HG02759 (cell line): Measurements from ENCODE around the gene RYR1.
"Not testable (repeated sequence)": the region's sequence is repeated elsewhere in the genome, so short reads cannot be mapped to it uniquely, and the experiment has no call there.

ENCODE experiments used
- ATAC-seq: cut with Tn5 transposase; IDR thresholded peaks from one replicate; pipeline ENCODE4 v1.9.1; 2021; ENCODE audit warnings: mild to moderate bottlenecking, moderate library complexity; ENCODE audit not compliant: unreplicated experiment

RYR1 gene

DNA sequence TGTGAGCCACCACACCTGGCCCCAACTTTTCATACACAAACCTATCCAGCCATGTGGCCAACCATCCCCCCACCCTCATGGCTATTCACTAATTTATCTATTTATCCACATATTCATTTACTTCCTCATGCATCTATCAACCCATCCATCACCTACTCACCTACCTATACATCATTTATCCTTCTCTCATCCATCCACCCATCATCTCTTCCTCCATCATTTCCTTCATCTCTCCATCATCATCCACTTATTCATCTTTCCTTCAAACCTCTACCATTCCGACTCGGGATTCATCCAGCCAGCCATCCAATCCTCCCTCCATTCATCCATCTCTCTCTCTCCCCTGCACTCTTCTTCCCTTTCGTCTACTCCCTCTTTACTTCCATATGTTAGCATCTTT, 54.6 kb downstream of the RYR1 start:
- ATAC-seq = no peak

DNA sequence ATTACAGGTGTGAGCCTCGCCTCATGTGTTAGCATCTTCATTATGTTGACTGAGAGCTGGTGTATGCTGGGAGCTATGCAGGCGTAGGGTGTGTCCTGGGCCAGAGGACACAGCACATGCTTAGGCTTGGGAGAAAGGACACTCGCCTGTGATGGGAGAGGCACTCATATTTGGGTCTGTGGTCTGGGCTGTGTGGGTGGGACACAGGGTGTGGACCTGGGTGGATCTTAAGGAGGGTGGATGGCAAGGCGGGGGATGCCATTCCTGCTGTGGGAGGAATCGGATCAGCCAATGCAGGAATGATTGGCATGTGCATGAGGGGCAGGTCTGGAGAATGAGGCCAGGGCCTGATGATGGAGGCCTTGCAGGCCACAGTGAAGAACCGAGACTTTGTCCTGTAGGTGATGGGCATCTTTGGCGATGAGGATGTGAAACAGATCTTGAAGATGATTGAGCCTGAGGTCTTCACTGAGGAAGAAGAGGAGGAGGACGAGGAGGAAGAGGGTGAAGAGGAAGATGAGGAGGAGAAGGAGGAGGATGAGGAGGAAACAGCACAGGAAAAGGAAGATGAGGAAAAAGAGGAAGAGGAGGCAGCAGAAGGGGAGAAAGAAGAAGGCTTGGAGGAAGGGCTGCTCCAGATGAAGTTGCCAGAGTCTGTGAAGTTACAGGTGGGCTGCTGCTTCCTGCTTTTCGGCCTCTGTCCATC, 55.4 kb downstream of the RYR1 start:
- no peak for ATAC-seq

DNA sequence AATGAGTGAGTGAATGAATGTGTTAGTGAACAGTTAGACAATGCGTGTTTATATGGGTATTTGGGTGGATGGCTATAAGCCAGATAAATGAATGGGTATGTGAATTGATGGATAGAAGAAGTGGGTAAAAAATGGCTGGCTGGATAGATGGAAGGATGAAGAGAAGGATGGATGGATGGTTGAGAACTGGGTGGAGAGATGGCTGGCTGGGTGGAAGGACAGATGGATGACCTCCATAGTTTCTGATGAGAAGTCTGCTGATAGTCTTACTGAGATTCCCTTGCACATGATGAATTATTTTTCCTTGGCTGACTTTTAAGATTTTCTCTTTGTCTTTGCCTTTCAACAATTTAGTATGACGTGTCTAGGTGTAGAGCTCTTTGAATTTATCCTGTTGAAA, 57.4 kb downstream of the RYR1 start:
- ATAC-seq = no peak

DNA sequence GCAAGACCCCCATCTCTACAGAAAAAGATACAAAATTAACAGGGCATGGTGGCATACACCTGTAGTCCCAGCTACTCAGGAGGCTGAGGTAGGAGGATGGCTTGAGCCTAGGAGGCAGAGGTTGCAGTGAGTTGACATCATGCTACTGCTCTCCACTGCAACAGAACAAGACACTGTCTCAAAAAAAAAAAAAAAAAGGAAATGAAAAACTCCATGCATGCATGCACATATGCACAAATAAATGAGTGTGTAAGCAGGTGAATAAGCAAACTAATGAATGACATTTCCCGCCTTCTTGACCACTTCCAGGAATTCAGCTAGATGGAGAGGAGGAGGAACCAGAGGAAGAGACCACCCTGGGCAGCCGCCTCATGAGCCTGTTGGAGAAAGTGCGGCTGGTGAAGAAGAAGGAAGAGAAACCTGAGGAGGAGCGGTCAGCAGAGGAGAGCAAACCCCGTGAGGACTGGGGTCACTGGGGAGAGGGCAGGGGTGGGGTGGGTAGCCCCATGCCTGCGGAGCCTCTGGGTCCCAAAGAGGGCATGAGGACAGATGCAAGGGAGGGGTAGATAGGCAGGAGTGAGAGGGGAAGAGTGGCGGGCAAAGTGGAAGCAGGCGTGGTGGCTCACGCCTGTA, 58.8 kb downstream of the RYR1 start:
- no peak for ATAC-seq

DNA sequence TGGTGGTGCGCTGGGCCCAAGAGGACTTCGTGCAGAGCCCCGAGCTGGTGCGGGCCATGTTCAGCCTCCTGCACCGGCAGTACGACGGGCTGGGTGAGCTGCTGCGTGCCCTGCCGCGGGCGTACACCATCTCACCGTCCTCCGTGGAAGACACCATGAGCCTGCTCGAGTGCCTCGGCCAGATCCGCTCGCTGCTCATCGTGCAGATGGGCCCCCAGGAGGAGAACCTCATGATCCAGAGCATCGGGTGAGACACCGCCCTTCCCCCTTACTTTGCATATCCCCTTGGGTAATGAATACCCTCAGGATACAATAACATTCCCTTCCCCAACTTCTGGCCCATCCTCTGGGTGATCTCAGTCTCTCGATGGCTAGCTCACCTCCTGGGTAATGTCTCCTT, 60.9 kb downstream of the RYR1 start:
- no peak for ATAC-seq

DNA sequence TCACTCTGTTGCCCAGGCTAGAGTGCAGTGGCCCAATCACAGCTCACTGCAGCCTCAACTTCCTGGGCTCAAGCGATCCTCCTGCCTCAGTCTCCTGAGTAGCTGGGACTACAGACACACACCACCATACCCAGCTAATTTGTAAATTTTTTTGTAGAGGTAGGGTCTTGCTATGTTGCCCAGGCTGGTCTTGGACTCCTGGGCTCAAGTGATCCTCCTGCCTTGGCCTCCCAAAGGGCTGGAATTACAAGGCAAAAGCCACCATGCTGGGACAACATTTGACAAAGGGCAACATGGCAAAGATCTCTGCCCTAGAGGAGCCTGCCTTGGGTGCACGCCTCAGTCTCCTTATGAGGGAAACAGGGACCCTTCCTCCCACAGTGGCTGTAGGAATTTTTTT, 61.9 kb downstream of the RYR1 start:
- not testable (repeated sequence) for ATAC-seq

DNA sequence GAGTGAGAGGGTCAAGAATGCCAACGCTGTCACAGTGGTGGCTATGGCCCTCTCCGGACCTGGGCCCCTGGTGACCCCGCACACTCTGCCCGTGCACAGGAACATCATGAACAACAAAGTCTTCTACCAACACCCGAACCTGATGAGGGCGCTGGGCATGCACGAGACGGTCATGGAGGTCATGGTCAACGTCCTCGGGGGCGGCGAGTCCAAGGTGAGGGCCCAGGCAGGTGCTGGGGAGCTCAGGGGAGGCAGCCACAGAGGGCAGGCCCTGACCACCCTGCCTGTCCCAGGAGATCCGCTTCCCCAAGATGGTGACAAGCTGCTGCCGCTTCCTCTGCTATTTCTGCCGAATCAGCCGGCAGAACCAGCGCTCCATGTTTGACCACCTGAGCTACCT, 62.6 kb downstream of the RYR1 start:
- ATAC-seq = no peak

DNA sequence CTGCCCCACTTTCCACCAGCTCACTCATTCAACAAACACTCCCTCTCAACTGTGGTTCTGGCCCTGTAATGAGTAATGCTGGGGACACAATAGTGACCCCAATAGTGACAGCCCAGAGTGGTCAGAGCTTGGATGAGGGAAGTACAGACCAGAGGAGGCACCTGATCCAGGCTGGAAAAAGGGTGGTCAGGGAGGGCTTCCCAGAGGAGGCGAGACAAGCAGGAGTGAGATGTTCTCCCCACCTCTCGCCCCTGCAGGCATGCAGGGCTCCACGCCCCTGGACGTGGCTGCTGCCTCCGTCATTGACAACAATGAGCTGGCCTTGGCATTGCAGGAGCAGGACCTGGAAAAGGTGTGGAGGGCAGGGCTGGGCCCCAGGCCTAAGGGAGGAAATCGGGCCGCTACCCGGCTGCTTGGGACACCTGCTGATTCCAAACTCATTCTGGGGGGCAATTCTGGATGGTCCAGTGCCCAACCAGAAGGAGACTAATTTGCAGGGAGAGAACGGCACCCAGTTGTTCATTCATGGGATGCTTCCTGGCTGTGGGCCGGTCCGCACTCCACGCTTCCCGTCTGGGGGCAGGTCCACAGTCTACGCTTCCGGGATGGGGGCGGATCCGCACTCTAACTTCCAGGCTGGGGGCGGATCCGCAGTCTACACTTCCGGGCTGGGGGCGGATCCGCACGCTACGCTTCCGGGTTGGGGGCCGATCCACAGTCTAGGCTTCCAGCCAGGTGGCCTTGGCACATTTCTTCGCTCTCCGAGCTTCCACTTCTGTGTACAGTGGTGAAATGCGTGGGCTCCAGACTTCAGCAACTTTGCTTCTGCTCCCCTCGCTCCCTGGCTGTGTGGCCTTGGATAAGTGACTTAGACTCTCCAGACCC, 63.4 kb downstream of the RYR1 start:
- ATAC-seq = no peak

DNA sequence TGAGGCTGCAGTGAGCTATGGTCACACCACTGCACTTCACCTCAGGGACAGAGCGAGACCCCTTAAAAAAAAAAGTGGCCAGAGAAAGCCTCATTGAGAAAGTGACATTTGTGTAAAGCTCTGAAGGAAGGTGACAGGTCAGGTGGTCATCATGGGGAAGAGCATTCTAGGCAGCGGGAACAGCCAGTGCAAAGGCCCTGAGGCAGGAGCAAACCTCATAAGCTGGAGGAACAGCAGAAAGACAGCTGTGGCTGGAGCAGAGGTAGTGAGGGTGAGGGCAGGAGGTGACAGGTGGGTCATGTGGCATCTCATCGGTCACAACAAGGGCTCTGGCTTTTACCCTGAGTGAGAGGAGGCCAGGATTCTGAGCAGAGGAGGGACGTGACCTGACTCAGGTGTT, 64.4 kb downstream of the RYR1 start:
- no peak for ATAC-seq

DNA sequence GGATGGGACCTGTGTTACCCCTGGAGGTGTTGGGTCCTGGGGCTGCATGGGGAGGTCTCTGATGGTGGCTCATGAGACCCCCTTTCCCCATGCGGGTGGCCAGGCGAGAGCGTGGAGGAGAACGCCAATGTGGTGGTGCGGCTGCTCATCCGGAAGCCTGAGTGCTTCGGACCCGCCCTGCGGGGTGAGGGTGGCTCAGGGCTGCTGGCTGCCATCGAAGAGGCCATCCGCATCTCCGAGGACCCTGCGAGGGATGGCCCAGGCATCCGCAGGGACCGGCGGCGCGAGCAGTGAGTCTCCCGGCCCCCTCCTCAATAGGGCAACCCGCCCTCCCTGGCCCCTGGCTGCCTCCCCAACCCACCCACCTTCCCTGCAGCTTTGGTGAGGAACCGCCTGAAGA, 66.0 kb downstream of the RYR1 start:
- ATAC-seq = no peak

DNA sequence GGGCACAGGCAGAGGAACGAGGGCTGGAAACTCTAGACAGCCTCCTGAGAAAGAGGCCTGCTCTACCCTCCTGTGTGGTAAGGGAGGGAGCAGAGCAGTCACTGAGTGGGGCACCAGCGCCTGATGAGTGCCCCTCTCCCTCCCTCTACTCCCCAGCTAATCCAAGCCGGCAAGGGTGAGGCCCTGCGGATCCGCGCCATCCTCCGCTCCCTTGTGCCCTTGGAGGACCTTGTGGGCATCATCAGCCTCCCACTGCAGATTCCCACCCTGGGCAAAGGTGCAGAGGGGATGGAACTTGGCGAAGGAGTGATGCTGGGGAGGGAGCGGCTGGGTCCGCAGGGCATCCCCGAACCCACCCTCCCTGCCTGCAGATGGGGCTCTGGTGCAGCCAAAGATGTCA, 67.0 kb downstream of the RYR1 start:
- ATAC-seq = no peak

DNA sequence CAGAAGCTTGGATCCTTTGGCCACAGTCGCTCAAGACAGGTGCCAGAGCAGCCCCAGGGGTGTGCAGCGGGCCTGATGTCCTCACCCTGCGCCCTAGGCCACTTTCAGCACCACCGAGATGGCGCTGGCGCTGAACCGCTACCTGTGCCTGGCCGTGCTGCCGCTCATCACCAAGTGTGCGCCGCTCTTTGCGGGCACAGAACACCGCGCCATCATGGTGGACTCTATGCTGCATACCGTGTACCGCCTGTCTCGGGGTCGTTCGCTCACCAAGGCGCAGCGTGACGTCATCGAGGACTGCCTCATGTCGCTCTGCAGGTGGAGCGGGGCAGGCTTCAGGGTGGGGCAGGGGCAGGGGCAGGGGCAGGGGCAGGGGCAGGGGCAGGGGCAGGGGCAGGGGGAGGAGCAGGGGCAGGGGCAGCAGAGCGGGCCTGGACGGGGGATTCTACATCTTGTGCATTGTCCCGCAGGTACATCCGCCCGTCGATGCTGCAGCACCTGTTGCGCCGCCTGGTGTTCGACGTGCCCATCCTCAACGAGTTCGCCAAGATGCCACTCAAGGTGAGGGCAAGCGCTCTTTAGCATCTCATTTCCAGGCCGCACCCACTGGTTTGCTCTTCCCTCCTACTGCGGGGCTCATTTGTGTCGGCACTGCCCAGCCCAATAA, 69.1 kb downstream of the RYR1 start:
- ATAC-seq = no peak

DNA sequence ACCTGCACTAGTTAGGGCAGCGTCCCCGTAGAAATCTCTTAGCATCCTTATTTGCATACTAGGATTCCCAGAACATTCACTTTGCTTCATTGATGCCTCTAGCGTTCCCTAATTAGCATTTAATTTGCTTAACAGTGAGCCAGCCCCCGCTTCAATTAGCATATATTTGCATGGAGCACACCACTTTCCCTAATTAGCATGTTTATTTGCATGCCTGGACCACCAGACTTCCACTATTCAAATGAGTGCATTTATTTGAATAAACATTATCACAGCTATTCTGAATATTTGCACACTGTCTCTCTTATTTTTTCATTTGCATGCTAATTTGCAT, 69.6 kb downstream of the RYR1 start:
- ATAC-seq = no peak

DNA sequence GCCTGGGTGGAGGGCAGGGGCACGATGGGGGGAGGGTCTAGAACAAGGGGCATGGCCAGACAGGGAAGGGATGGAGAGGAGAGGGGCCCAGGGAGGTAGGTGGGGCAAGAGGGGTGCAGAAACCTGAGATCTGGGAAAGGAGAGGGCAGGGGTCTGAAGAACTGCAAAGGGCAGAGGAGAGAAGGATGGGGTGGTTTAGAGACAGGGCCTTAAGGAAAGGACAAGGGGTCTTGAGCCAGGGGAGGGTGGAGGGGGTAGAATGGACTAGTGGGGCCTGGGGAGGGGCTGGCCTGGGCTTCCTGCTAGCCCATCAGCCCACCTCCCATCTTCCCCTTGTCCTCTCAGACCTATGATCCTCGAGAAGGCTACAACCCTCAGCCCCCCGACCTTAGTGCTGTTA, 72.5 kb downstream of the RYR1 start:
- ATAC-seq = no peak

DNA sequence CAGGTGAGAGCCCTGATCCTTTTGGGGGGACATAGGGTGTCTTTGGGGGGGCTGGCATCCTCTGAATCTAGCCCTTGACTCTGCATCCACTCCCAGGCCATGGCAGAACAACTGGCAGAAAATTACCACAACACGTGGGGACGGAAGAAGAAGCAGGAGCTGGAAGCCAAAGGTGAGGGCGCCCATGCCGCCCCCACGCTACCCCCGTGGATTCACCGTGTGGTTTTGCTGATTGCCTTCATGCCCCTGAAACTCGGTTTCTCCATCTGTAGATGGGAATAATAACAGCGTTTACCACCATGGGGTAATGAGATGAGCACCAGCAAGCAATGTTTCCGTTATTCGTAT, 72.9 kb downstream of the RYR1 start:
- ATAC-seq = no peak

DNA sequence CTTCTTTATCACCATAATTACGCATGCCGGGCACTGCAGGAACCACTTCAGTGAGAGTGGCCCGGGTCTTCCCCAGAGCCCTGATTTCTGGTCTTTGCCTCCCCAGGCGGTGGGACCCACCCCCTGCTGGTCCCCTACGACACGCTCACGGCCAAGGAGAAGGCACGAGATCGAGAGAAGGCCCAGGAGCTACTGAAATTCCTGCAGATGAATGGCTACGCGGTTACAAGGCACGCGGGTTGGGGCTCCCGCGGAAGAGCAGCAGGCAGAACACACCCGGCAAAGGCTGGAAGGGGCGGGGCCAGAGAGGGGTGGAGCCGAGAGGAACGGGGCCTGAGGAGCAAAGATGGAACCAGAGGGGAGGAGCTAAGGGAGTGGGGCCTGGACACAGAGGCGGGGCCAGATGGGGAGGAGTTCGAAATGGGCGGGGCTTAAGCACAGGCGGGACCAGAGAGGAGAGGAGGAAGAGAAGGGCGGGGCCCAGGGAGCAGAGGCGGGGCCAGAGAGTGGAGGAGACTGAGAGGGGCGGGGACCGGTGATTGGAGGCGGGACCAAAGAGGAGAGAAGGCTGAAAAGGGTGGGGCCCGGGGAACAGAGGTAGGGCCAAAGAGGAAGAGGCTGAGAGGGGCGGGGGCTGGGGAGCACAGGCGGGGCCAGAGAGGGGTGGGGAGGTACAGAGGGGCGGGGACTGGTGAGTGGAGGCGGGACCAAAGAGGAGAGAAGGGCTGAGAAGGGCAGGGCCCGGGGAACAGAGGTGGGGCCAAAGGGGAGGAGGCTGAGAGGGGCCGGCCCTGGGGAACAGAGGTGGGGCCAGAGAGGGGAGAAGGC, 73.4 kb downstream of the RYR1 start:
- no peak for ATAC-seq

DNA sequence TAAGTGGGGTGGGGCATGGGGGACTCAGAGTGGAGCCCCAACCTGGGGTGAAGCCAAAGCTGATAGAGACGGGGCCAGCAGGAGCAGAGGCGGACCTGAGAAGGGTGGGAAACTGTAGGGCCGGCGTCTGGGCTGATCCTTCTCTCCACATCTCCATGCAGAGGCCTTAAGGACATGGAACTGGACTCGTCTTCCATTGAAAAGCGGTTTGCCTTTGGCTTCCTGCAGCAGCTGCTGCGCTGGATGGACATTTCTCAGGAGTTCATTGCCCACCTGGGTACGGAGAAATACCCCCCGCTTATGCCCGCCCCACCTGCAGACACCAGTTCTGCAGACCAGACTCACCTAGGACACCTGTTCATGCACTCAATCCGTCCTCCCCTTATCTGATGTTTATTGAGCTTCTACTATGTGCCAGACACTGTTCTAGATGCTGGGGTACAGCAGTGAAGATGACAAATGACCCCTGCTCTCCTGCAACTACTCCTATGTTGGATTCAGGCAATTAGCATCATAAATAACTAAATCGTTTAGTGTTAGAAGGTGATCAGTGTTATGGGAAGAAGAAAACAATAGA, 74.1 kb downstream of the RYR1 start:
- ATAC-seq = no peak

DNA sequence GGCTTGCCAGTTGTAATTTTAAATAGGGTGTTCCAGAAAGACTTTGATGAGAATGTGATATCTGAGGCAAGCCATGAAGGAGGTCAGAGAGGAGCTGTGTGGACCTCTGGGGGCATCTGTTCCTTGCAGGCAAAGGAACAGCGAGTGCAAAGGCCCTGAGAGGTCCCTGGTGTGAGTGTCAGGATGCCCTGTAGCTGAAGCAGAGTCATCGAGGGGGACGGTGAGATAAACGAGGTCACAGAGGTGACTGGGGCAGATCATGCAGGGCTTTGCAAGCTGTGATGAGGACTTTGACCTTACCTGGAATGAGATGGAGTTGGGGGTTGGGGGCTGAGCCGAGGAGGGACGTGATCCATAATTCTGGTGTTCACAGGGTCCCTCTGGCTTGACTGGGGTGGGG, 75.0 kb downstream of the RYR1 start:
- ATAC-seq = no peak

DNA sequence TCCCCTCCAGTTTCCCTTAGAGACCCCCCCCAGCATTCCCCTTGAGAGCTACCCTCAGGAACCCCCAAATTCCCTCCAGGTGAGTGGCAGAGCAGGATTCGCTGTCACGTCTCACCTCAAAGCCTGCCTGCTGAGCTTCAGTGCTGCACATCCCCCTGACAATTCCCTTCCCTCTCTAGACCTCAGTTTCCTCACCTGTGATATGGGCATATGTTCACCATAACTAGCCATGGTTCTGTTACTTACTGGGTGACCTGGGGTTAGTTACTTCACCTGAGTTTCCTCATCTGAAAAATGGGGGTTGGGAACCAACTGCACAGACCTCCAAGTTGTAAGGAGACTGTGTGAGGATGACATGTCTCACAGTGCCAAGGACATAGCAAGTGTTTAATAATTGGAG, 75.5 kb downstream of the RYR1 start:
- ATAC-seq = no peak

DNA sequence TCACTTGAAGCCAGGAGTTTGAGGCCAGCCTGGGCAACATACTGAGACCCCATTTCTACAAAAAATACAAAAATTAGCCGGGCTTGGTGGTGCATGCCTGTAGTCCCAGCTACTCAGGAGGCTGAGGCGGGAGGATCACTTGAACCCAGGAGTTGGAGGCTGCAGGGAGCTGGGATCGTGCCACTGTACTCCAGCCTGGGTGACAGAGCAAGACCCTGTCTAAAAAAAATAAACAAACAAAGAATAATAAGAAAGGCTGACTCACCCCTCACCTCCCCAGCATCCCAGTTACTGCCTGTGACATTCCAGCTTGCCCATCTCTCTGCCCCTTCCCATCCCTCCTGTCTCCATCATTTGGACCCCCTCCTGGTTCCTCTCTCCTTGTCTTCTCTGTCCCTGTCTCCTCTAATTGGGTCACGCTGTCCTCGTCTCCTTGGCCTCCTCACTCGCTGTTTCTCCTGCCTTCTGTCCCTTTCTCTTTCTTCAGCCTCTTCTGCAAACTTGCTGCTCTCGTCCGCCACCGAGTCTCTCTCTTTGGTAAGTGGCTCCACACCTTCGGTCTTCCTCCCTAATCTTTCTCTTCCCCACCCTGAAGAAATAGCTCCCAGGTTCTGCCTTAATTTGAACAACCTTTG, 77.7 kb downstream of the RYR1 start:
- ATAC-seq = no peak
